B cell (primary cell): Measurements from ENCODE around the gene HDHD5. TPM values are rescaled to one million over a fixed set of nuclear protein-coding genes. Genes with fewer than 3 reads are reported as not detected.

Experiments used
- ATAC-seq: fragments of 200-7000 bp; cut with Tn5 transposase; one replicate; pipeline ENCODE4 v1.10.0; 2021; ENCODE audit warnings: low read depth, mild to moderate bottlenecking, moderate number of reproducible peaks, moderate library complexity
- CTCF ChIA-PET: fragments of 350-600 bp; sonication (Branson Sonifier 250); formaldehyde crosslinking; loops from one replicate; lab custom pipeline; 2021; ENCODE audit warnings: antibody characterized with exemption, inconsistent platforms; lab: Charles Lee
- POLR2A ChIA-PET: fragments of 350-600 bp; sonication (Branson Sonifier 250); formaldehyde crosslinking; loops from one replicate; lab custom pipeline; 2021; ENCODE audit warnings: antibody characterized with exemption; lab: Charles Lee
- DNase-seq: peaks from one replicate; pipeline ENCODE4 v3.0.0; 2013
- H2AFZ ChIP-seq: 2 replicates; pipeline ENCODE4 v1.6.1; 2012; ENCODE audit warnings: mild to moderate bottlenecking, low read depth, low read length; ENCODE audit not compliant: insufficient read depth, poor library complexity, severe bottlenecking
- H3K27ac ChIP-seq, 2 donors: 1 replicate in 1 of 2; 2 replicates in 1 of 2; pipeline ENCODE4 v1.5.1; 2012 to 2013; ENCODE audit warnings: low read length in 2 of 2, mild to moderate bottlenecking in 2 of 2, moderate library complexity in 1 of 2
- H3K27me3 ChIP-seq, 4 experiments: fragments of 200-600 bp in 1 of 4; sonication (generic) in 1 of 4; replicated peaks in 1 of 4; 1 replicate in 2 of 4; 2 replicates in 2 of 4; pipeline versions ENCODE4 v1.6.1 to v1.7.0; 2013 to 2016; ENCODE audit warnings: low read length in 3 of 4, mild to moderate bottlenecking in 2 of 4, mixed read lengths in 1 of 4, moderate library complexity in 1 of 4; ENCODE audit not compliant: insufficient read depth in 4 of 4, control insufficient read depth in 3 of 4; ENCODE audit errors: control extremely low read depth in 1 of 4
- H3K36me3 ChIP-seq, 2 experiments: replicated peaks in 1 of 2; 1 replicate in 1 of 2; 2 replicates in 1 of 2; pipeline versions ENCODE4 v1.6.1 to v1.7.1; 2013; ENCODE audit warnings: low read length in 1 of 2; ENCODE audit not compliant: insufficient read depth in 2 of 2, control insufficient read depth in 1 of 2; ENCODE audit errors: control extremely low read depth in 1 of 2, extremely low read depth in 1 of 2
- H3K4me1 ChIP-seq, 2 donors: fragments of 200-600 bp in 1 of 2; sonication (generic) in 1 of 2; 1 replicate in 1 of 2; 2 replicates in 1 of 2; pipeline versions ENCODE4 v1.5.1 to v1.6.1; 2013 to 2017; ENCODE audit warnings: low read length in 2 of 2; ENCODE audit not compliant: control insufficient read depth in 2 of 2, insufficient read depth in 2 of 2
- H3K4me2 ChIP-seq: replicated peaks from 2 replicates; pipeline ENCODE3; 2012; ENCODE audit warnings: mild to moderate bottlenecking, low read depth, low read length; ENCODE audit not compliant: poor library complexity, severe bottlenecking
- H3K4me3 ChIP-seq, 5 experiments: fragments of 200-600 bp in 1 of 5; sonication (generic) in 1 of 5; 1 replicate in 3 of 5; 2 replicates in 2 of 5; pipeline versions ENCODE4 v1.5.1 to v1.7.0; 2011 to 2016; ENCODE audit warnings: low read length in 4 of 5, mild to moderate bottlenecking in 4 of 5, low read depth in 2 of 5, control low read depth in 1 of 5, moderate library complexity in 1 of 5; ENCODE audit not compliant: insufficient read depth in 1 of 5; ENCODE audit errors: control extremely low read depth in 1 of 5, extremely low read depth in 1 of 5
- H3K79me2 ChIP-seq: fragments of 200-600 bp; sonication (generic); one replicate; pipeline ENCODE4 v1.6.0; 2016; ENCODE audit warnings: low read length; ENCODE audit not compliant: control insufficient read depth, insufficient read depth
- H3K9ac ChIP-seq: fragments of 200-600 bp; sonication (generic); 2 replicates; pipeline ENCODE4 v1.6.1; 2017; ENCODE audit warnings: mild to moderate bottlenecking, low read length, moderate library complexity
- H3K9me3 ChIP-seq, 3 donors: one replicate each; pipeline versions ENCODE4 v1.6.1 to v1.7.1; 2013; ENCODE audit warnings: low read length in 2 of 3; ENCODE audit not compliant: control insufficient read depth in 2 of 3, insufficient read depth in 1 of 3; ENCODE audit errors: control extremely low read depth in 1 of 3
- H4K20me1 ChIP-seq: 2 replicates; pipeline ENCODE4 v1.6.0; 2012; ENCODE audit warnings: mild to moderate bottlenecking, low read length; ENCODE audit not compliant: insufficient read depth, control insufficient read depth, poor library complexity, severe bottlenecking
- H3K27ac Mint-ChIP-seq: one replicate; pipeline ENCODE4 v1.8.0; 2021; ENCODE audit warnings: mixed read lengths
- H3K27me3 Mint-ChIP-seq: one replicate; pipeline ENCODE4 v1.8.0; 2021; ENCODE audit warnings: mixed read lengths
- H3K4me1 Mint-ChIP-seq: one replicate; pipeline ENCODE4 v1.8.0; 2021; ENCODE audit warnings: mixed read lengths
- H3K4me3 Mint-ChIP-seq: one replicate; pipeline ENCODE4 v1.8.0; 2021; ENCODE audit warnings: mixed read lengths
- H3K9me3 Mint-ChIP-seq: one replicate; pipeline ENCODE4 v1.8.0; 2022; ENCODE audit warnings: mixed read lengths; ENCODE audit not compliant: insufficient read depth
- CTCF ChIP-seq: fragments of 200-600 bp; IDR thresholded peaks from one replicate; pipeline ENCODE4 v1.8.0; 2022; ENCODE audit warnings: antibody characterized with exemption, mild to moderate bottlenecking
- EZH2 ChIP-seq: IDR thresholded peaks from 2 replicates; pipeline ENCODE4 v1.6.1; 2012; ENCODE audit warnings: borderline replicate concordance, low read depth, mild to moderate bottlenecking, moderate library complexity, low read length; ENCODE audit not compliant: insufficient read depth, poor library complexity, severe bottlenecking
- WGBS: methylation state at CpG from one replicate; pipeline ENCODE4 v1.1.5; 2013; ENCODE audit warnings: missing lambda C conversion rate; ENCODE audit not compliant: insufficient coverage; 5-methylcytosine and 5-hydroxymethylcytosine counted together
- intact Hi-C: fragments of 100-400 bp; cut with micrococcal nuclease; formaldehyde crosslinking; loops from one replicate; pipeline ENCODE4 v1.10.0; 2022
- polyA plus RNA-seq: library from polyadenylated mRNA; depleted of rRNA; stranded (reverse); fragments of >200 nt; gene quantifications from 2 replicates; pipeline ENCODE4 v1.2.3, GENCODE V29; 2012
- total RNA-seq, 2 donors: library from RNA; stranded (reverse); fragments of 120-200 nt in 1 of 2; gene quantifications; 1 replicate in 1 of 2; 2 replicates in 1 of 2; pipeline versions ENCODE4 v1.2.3 to v1.2.4, GENCODE V29; 2013 to 2022

HDHD5 gene
- total and polyA plus RNA-seq, 2 donors (not counting 1 experiment from before 2014, with no cell fraction given): 17.7 to 37.7 TPM

- POLR2A ChIA-PET: no interaction called here
- TF ChIP-seq CTCF (no peak), EZH2 (no peak)
- no peak overlapping the region for H3K4me3 Mint-ChIP-seq
- no peaks in the 10 kb centered on the region for H3K4me1 ChIP-seq
- H4K20me1 ChIP-seq: peaks cover 12% of the 10 kb centered on the region
- H2AFZ ChIP-seq: no peak overlapping the region
- peaks cover 4 to 35% of the 10 kb centered on the region in 2 experiments for H3K36me3 ChIP-seq
- no peak overlapping the region for H3K4me2 ChIP-seq
- CTCF ChIA-PET: interaction anchor here (1.3 kb wide), 1 partner anchor 23 kb away, joined by 3 read pairs; no protein-coding TSS in a partner anchor
- DNase-seq: no peak
- no peaks in the 10 kb centered on the region for H3K9me3 Mint-ChIP-seq
- no peaks in the 10 kb centered on the region for H3K4me1 Mint-ChIP-seq
- H3K79me2 ChIP-seq: no peaks in the 10 kb centered on the region
- H3K27me3 Mint-ChIP-seq: no peaks in the 10 kb centered on the region
- ATAC-seq: no peak
- 91% methylated on average over 7 of the region's 7 CpGs for WGBS
- H3K4me3 ChIP-seq: no peak overlapping the region
- H3K9ac ChIP-seq: no peak overlapping the region
- H3K27me3 ChIP-seq: no peaks in the 10 kb centered on the region
- no peak overlapping the region for H3K27ac Mint-ChIP-seq
- no peaks in the 10 kb centered on the region for H3K9me3 ChIP-seq
- no peak overlapping the region for H3K27ac ChIP-seq
- intact Hi-C loops: no loop called here
Measured at GRCh38 chr22:17194213-17194612, 35.1 kb upstream of the HDHD5 start.

GRCh38 chr22:17192186-17192585, 33.1 kb upstream of the HDHD5 start:
- no peak overlapping the region for H3K9ac ChIP-seq
- H2AFZ ChIP-seq: no peak overlapping the region
- Mint-ChIP-seq H3K9me3 (no peaks in the 10 kb centered on the region), H3K27me3 (no peaks in the 10 kb centered on the region), H3K27ac (no peak overlapping the region), H3K4me3 (no peak overlapping the region), H3K4me1 (no peaks in the 10 kb centered on the region)
- H3K79me2 ChIP-seq: no peaks in the 10 kb centered on the region
- H4K20me1 ChIP-seq: no peaks in the 10 kb centered on the region
- ChIA-PET CTCF (interaction anchor here (0.7 to 1.5 kb wide), 2 partner anchors 20 to 309 kb away, joined by 4 read pairs; no protein-coding TSS in a partner anchor), POLR2A (no interaction called here)
- intact Hi-C loops: no loop called here
- DNase-seq (no peak), ATAC-seq (no peak)
- TF ChIP-seq CTCF (no peak), EZH2 (no peak)
- no peaks in the 10 kb centered on the region for H3K9me3 ChIP-seq
- no peaks in the 10 kb centered on the region for H3K27me3 ChIP-seq
- H3K4me2 ChIP-seq: no peak overlapping the region
- H3K4me1 ChIP-seq: no peaks in the 10 kb centered on the region
- H3K27ac ChIP-seq: no peak overlapping the region
- WGBS: no CpG with 5 or more reads among the region's 5 CpGs
- H3K4me3 ChIP-seq: no peak overlapping the region
- H3K36me3 ChIP-seq: peaks cover 2 to 36% of the 10 kb centered on the region in 2 experiments
